Subcutaneous adipose tissue (tissue), 4 donors: ENCODE data around the gene PEX26. TPM values are rescaled to one million over a fixed set of nuclear protein-coding genes. Genes with fewer than 3 reads are reported as not detected.

Source experiments
- total RNA-seq, 4 donors: library from RNA; depleted of rRNA; stranded (reverse); fragments of >200 nt; gene quantifications; one replicate each; pipeline ENCODE4 v1.1.0, GENCODE V29; 2016
- TF ChIP-seq, protein P1 (sequence below): fragments of 450-650 bp; IDR thresholded peaks from one replicate; pipeline ENCODE4 v1.5.1; 2016; ENCODE audit warnings: low read depth, mild to moderate bottlenecking, control low read depth, antibody characterized with exemption, moderate library complexity

PEX26 gene
- total RNA-seq, 4 donors from 2014 or later: 17.5 to 29.0 (median 23.8) TPM

DNA sequence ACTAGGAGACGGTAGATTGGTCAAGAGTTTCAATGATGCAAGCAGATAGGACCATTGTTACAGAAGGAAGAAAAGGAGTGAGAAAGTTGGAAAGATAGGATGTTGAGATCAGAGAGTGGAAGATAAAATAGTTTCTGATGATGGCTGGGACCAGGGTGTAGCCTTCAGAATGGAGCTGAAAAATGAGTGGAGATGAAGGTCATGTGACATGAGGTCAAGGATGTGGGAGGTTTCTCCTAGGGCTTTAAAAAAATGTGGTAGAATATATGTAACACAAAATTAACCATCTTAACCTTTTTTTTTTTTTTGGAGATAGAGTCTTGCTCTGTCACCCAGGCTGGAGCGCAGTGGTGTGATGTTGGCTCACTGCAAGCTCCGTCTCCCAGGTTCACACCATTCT, 18.3 kb upstream of the PEX26 start:
- TF ChIP-seq, protein P1, sequence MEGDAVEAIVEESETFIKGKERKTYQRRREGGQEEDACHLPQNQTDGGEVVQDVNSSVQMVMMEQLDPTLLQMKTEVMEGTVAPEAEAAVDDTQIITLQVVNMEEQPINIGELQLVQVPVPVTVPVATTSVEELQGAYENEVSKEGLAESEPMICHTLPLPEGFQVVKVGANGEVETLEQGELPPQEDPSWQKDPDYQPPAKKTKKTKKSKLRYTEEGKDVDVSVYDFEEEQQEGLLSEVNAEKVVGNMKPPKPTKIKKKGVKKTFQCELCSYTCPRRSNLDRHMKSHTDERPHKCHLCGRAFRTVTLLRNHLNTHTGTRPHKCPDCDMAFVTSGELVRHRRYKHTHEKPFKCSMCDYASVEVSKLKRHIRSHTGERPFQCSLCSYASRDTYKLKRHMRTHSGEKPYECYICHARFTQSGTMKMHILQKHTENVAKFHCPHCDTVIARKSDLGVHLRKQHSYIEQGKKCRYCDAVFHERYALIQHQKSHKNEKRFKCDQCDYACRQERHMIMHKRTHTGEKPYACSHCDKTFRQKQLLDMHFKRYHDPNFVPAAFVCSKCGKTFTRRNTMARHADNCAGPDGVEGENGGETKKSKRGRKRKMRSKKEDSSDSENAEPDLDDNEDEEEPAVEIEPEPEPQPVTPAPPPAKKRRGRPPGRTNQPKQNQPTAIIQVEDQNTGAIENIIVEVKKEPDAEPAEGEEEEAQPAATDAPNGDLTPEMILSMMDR: no peak

DNA sequence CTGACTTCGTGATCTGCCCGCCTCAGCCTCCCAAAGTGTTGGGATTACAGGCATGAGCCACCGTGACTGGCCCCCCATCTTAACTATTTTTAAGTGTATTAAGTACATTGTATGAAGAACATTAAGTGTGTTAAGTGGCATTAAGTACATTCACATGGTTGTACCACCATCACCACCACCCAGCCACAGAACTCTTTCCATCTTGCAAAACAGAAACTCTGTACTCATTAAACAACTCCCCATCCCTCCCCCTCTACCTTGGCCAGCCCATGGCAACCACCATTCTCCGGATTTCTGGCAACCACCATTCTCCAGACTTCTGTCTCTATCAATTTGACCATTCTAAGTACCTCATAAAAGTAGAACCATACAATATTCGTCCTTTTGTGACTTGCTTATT, 17.8 kb upstream of the PEX26 start:
- TF ChIP-seq, protein P1: no peak

DNA sequence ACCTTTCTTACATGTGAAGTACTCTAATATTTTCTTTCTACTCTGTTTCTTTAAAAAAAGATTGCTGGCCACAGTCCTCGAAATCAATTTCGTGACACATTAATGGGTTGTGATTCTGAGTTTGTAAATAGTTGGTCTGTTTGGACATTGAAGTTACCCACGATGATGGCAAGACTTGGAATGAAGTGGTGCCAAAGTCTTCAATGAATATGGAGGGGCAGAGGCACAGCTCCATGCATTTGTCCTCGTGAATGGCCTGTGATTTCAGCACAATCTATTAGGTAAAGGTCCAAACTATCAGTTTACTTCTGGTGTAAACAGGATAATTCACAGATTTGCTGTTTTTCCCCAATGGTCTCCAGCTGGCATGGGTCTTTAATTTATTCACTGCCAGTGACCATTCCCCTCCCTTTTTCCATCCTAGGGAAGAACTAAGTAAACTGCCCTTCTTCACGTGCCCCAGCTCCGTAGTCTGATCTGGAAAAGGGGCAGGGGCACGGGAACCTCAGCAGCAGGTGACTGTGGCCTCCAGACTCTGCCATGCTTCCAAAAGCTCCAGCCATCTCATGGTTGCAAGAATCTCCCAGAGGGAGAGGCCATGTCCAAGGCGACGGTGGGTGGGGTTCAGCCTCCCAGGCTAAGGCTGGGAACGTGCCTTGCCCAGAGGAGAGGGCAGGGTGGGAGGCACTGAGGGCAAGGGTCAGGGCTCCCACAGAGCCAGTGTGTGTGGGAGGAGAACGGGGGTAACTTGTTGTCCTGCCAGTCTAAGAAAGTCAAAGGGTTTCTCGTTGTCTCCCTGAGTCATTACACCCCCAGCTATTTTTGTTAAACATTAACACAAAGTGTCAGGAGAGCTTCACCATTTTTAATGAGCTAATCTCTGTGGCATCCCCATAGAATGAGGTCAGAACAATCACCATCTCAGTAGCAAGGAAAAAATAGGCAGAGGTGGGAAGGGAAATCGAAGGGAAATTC, 16.9 kb upstream of the PEX26 start:
- TF ChIP-seq, protein P1: no peak

DNA sequence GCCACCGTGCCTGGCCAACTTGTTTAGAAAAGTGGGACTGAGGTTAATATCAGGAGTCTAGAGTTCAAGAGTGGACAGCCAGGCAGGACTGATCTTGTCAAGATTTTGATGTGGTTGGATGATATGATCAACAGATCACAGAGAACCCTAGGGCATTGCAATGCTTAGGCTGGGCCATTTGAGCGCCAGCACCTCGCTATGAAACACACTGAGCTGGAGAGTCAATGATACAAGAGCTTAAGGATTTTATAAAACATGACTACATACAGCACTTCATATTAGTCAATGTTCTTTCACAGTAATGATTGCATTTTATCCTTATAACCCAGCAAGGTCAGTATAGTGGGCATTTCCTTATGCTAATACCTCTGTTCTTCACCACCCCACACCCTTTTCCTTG, 15.4 kb upstream of the PEX26 start:
- TF ChIP-seq, protein P1: no peak

DNA sequence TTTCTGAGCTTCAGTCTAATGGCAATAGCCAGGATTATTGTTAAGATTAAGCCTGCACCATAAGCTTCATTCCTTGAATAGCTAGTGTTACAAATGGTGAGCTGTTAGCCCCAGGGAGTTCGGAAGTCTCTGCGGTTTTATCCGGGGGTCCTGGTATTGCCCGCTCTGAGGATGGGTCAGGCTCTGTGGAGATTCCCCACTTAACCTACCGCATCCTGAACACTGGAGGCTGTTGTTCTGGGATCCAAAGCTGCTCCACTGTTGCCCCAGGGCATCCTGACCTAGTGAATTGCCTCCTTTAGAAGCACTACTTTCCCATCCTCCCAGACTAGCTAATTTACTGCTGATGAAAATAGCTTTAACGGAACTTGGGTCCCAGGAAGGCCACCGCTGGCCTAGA, 14.5 kb upstream of the PEX26 start:
- TF ChIP-seq, protein P1: no peak

DNA sequence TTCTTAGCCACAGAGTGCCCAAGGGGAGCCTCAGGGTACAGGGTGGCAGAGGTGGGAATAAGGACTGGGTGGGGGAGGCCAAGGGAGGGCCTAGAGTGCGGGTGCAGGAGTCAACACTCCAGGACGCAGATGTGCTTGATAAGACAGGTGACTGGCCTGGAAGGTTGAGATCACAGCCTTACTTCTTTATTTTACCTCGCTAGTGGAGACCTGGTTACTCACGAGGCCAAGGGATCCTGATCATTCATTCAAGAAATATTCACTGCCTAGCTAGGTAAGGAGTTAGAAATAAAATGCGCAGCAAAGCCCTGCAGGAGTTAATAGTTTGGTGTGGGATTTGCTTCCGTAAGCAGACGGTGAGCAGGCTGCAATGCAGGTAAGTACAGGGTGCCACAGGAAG, 13.2 kb upstream of the PEX26 start:
- TF ChIP-seq, protein P1: no peak

DNA sequence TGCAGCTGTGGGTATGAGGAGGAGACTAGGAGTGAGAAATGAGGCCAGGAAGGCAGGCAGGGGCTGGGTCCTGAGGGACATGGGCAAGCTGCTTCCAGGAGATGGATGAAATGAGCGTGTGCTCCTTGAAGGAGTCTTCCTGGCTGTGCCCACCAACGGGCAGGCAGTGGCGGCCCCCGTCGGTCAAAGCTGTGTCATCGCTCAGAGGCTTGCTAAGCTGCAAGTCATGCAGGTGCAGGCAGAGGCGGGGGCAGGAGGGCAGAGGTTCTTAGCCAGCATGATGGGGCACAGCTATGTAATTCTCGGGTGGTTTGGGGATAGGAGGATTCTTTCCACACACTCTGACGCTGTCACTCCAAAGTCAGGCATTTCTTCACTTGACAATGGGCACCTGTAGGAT, 12.5 kb upstream of the PEX26 start:
- TF ChIP-seq, protein P1: no peak
